KG1 (cell line): Measurements from ENCODE around the gene ANKRD53.
"Not testable (repeated sequence)": the region's sequence is repeated elsewhere in the genome, so short reads cannot be mapped to it uniquely, and the experiment has no call there.

Experiments
- DNase-seq: peaks from one replicate; lab custom pipeline; 2025; lab: John Stamatoyannopoulos, UW

Gene ANKRD53

DNA sequence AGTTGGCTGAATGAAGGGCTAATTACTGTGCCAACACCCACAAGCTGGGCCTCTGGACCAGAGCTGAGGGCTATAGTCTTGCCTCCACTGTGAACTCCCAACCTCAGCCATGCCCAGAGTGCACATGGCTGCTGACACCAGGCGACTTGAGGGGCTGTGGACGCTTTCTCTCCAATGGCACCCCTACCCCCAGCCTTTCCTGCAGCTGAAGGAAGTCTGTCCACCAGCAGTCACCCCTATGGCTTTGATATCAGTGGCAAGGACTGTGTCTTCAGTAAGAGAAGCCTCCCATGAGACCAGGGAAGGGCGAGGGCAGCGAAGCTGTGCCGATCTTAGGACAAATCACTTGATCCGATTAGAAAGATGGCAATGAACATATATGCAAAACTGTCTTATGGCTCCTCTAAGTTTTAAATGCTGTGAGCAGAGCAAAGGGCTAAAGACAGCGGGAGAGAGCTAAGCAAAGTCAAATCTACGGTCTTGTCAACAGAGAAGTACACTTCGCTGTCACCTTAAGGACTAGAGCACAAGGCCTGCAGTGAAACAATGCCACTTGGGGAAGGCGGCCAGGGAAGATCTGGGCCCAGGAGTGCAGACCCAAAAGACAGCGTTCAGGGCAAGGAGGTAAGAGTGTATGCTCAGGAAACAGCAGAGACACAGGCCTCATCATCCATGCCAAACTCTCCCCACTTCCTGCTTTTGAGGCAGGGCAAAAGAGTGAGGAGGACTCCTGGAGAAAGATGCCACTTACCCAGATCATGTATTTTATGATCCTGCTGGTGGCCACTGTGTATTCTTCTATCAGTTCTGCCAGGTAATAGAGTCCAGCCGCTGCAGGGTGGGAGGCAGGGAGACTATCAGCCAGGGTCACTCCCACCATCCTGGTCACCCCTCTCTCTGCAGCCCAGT, 14.8 kb downstream of the ANKRD53 start:
- DNase-seq: no peak

DNA sequence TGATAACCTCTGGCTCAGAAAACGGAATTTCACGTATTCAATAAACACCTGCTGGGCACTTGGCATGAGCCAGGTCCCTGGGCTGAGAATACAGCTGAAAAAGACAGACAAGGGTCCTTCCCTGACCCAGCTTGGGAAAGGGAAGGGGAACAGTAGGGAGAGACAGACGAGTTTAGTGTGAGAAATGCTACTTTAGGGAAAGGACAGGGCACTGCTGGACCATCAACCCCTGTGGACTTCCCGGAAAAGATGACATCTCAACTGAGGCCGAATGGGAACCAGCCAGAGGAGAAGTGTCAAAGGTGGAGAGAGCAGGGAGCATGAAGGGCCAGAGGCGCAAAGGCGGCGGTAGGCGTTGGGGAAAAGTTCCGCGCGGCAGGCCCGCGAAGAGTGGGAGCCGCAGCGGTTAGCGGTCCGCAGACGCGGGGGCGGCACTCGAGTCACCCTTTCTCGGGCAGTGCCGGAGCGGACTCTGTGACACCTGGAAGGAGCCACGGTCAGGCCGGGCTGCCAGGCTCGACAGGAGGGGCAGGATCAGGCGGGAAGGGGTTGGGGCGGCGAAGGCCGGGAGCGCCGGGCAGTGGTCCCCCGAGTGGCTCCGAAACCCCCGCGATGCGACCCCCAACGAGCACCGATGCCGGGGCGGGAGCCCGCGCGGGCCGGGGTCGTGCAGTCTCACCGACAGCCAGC, 15.7 kb downstream of the ANKRD53 start:
- no peak for DNase-seq

DNA sequence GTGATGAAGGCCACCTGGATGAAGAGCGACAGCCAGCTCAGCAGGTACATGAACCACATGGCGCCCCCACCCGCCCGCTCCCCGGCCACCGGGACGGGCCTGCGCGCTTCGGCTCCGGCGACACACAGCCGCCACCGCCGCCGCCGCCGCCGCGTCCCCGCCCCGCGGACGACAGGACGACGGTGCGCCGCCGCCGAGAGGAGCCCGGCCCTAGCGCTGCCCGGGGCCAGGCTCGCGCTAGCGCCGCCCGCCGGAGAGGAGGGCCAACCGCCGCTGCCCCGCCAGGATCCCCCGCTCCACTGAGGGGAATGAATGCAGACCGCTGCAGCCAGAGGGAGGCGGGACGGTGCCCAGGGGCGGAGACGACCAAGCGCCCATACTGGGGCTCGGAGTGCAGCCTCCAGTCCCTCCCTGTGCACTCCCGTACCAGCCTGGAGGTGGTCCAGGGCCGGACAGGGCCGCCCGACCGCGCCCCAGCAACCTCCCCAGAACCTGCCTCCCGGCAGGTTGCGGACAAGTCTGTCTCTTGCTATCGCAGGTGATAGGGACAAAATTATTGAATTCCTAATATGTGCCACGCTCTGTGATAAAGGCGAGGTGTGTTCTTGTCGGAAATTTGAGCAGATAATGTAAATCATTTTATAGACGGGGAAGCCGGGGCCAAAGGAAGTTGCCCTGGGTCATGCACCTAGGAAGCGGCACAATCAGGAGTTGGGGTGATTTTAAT, 16.4 kb downstream of the ANKRD53 start, which contains the start of gene TEX261:
TSS of gene TEX261 (minus strand) at position 175 of the 727 bp plus-strand sequence. CDS start at position 59, 116 bp downstream.
- peak; percentile 87 for DNase-seq

DNA sequence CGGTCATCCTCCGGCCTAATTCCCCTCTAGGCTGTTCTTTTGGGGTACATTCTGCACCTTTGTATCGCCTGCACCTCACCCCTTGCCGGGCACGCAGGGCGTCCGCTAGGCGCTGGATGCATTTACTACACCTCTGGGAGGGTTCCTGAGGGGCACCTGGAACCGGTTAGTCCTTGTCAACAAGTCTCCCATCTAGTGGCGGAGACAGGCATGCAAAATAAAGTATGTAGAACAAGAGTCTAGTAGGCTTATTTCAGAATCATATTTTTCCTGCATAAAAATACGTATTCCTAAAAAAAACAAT, 16.9 kb downstream of the ANKRD53 start:
- peak; percentile 33 for DNase-seq

DNA sequence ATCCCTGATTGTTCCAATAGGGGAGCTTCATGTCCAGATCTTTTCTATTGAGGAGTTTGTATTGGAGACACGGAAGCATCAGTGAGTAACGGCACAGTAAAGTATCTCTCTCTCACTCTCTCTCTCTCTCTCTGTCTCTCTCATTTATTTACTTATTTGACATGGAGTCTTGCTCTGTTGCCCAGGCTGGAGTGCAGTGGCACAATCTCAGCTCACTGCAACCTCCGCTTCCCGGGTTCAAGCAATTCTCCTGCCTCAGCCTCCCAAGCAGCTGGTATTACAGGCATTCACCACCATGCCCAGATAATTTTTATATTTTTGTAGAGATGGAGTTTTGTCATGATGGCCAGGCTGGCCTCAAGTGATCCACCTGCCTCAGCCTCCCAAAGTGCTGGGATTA, 20.5 kb downstream of the ANKRD53 start:
- DNase-seq: not testable (repeated sequence)

DNA sequence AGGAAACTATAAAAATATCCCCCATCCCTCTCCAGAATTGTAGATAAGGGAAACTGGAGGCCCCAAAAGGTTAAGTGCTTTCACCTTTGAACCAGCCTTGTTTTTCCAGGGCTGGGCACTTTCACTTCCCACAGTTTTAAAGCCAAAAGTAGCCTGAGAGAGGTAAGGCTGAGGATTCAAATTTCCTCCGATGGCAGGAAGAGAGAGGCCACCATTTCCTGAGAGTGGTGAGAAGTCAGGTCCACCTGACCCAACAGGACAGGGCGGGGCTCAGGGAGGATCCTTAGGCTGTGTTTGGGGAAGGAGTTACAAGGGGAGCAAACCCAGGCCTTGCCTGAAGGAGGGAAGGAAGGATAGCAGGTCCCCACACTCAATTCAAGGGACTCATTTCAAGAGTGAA, 20.9 kb downstream of the ANKRD53 start:
- no peak for DNase-seq

DNA sequence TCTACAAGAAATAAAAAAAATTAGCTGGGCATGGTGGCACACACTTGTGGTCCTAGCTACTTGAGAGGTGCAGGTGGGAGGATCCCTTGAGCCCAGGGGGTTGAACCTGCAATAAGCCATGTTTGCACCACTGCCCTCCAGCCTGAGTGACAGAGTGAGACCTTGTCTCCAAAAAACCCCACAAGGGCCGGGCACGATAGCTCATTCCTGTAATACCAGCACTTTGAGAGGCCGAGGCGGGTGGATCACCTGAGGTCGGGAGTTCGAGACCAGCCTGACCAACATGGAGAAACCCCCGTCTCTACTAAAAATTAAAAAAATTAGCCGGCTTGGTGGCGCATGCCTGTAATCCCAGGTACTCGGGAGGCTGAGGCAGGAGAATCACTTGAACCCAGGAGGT, 21.5 kb downstream of the ANKRD53 start:
- DNase-seq: not testable (repeated sequence)

DNA sequence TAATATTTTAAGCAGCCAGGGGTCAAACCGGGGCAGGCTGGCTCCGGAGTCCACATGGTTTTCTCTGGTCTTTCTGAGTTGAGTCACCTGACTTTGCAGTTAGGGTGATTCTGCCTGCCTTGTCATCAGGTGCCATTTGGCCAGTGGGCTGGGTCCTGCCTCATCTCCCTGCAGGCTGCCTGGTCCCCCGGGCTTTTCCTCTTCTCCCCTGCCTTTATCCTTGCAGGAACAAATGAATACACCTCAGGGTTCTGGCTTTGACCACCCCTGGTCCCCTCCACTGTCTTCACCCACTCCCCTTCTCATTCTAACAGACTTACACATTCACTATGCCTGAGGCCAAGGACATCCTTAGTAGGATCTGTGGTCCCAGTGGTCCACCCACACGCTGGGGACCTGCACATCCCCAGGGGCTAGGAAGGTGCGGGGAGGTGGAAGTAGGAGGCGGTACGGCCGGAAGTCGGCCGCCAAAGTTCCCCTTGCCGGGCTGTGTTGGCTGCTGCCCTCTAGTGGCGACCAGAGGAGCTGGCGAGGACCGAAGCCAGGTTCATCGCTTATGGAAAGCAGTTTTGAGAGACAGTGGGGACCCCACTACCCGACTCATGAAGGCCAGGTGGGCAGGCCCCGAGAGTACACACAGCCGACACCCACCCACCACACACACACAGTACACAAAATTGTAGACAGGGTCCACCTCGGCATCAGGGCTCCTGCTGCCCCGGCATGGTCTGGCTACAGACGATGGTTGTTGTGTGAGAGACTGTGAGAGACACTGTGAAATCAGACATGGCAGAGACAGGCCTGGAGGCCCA, 22.6 kb downstream of the ANKRD53 start:
- peak; percentile 62 for DNase-seq

DNA sequence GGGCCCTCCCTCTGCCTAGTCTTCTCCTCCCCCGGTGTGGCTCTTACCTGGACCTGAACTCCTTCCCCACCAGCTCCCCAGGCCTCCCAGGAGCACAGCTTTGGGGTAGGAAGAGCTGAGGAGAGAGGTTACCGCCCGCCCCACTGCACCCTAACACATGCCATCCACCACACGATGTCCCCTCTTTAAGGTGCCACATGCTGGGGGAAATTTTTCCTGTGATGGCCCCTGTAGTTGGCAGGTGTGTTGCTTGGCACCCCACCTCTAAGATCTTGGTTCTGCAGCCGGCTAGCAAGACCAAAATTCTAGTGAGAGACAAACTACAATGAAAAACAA, 23.1 kb downstream of the ANKRD53 start:
- no peak for DNase-seq

DNA sequence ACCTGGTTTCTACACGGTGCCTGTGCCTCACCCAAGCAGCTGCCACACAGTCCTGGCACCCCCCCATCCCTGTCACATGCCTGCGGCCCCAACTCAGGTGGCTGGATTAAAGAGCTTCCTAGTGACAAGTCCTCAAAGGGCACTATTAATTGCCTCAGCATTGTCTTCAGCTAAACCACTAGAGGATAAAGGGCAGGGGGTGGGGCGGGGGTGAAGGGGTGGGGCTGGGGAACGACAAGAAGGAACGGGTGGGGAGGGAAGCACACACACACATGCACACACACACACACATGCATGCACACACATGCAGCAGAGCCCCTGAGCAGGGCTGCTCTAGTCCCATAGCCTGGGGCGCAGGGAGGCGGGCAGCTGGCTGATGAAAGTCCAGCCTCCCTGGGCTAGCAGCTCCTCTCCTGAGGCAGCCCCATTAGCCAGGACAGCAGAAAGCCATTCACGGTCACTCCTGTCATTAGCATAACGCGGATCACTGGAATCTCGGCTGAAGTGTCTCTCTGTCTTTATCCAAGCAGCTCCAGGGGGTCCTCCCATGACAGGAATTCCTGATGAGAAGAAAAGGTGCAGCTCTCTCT, 23.6 kb downstream of the ANKRD53 start:
- DNase-seq: no peak

DNA sequence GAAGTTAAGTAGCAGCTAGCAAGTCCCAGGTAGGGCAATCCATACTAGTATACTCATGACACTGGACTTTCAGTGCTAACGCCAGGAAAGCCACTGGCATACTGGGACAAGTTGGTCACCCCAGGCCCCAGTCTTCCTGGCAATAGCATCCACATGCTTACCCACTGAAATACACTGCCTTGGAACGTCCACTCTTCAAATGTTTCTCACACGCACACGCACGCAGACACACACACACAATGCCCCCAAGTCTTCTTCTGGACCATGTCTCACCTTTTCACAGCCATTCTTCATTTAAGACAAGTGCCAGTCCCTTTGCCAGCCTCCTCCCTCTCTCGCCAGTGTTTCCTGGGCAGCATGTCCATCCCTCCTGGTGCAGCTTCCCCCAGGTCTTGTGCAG, 25.0 kb downstream of the ANKRD53 start:
- no peak for DNase-seq

DNA sequence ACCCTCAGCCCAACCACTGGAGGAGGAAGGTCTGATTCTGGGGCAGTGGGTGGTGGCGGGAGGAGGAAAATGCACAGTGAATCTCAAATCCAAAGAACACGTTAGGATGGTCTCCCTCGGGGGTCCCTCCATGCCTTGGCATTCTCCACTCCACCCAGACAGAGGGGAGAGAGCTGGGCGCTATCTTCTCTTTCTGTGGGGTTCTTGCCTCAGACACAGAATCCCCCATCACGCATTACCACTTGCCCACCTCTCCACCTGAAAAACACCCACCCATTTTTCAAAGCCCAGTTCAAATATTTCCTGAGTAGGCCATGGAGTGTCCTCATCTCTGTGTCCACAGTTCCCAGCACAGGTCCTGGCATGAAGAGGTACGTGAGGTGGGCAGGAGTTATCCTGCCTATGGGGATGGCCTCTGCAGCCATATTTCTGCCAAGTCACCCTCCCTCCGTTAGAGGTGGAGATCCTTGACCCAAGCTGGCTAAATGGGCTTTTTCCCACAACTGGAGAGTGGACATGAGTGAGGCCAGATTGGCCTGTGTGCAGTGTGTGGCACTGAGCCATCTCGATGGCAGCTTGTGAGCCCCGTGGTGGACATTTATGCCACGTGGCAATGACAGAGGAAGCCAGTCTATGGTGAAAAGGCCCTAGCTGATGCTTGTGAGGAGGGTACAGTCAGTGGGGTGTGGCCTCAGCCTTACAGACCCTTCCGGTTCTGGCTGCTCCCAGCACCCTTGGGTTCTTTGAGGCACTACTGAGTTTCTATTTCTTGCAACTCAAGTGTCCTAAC, 25.7 kb downstream of the ANKRD53 start:
- DNase-seq: no peak

DNA sequence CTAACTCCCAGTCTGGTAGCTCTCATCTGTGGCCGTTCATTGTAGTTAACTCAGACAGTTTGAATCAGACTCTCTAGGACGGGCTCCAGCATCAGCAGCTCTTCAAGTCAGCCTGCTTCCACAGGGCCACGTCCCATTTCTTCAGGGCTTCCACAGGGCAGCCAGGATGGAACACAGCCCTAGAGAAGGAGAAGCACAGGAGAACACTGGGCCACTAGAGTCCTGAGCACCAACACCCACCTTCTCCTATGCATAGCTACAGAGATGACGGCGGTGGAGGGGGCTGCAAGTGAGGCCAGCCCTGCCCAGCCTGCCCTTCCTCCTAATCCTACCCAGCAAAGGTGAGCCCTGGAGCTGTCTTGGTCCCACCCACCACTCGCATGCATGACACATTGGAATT, 26.4 kb downstream of the ANKRD53 start:
- DNase-seq: no peak

DNA sequence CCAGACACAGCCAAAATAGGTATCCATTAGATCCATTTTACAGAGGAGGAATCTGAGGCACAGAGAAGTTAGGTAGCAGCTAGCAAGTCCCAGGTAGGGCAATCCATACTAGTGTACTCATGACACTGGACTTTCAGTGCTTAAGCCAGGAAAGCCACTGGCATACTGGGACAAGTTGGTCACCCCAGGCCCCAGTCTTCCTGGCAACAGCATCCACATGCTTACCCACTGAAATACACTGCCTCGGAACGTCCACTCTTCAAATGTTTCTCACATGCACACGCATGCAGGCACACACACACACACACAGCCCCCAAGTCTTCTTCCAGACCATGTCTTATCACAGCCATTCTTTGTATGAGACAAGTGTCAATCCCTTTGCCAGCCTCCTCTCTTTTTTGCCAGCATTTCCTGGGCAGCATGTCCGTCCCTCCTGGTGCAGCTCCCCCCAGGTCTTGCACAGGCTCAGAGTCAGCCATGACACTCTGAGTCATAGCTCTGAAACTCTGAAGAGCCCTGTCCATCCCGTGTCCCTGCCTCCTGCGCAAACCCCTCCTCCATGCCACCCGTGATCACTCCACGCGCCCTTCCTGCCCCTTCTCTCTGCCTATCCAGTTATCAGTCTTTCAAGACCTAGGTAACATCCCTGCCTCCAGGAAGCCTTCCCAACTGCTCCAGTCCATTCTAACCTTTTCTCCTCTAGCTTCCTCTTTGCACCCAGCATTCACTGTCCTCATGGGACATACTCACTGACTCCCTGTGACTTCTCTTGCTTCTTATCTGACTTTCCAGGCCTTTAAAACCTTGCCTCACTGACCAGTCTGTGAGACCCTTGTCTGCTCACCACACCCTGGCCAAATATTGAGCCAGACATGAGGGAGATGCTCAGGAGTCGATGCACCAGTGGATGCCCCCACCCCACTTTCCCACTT, 27.1 kb downstream of the ANKRD53 start:
- DNase-seq: no peak

DNA sequence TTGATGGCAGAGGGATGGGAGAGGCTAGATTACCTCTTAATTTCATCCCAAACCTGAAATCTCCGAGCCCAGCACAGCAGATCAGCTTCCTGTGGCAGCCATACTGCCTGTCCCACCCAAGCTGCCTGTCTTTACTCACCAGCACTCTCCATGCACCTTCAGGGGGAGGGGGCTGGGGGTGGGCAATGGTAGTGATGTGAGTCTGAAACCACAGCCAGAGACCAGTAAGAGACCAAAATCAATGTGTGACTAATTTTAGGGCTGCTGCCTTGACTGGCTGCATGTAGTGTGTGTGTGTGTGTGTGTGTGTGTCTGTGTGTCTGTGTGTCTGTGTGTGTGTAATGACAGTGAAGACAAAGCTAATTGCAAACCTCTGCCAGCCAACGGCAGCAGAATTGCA, 27.9 kb downstream of the ANKRD53 start:
- no peak for DNase-seq

DNA sequence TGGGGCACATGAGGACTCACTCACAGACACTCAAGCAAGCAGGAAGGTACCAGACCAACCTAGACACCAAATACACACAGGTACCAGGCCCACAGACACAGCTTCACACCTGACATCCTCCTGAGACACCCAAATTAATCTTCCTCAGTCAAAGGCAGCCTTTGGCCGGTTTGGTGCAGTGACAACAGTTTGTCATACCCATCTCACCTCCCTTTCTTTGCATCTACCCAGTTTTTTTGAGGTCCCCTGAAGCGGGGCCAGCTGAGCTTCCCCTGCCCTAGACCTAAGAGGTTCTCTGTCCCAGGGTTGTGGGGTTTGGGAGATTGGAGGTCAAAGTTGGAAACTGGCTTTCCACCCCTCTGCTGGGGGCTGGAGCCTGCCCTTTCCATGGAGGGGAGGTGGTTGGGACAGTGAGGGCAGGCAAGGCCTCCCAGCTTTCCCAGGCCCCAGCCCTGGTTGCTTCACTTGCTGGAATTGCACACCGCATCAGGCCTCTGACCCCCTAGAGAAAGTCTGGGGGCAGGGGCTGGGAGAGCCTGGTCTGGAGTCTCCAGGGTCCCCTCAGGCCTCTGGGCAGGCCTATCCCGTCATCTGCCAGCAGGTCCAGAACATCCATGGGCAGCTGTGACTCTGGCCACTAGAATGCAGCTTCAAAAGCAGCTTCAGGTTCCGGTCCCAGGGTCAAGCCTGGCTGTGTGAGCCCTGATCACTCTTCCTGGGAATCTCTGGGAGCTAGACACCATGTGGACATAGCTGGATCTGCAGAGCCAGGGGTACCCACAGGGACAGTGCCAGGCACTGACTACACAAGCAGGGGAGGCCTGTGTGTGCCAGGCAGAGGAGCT, 28.7 kb downstream of the ANKRD53 start:
- no peak for DNase-seq

DNA sequence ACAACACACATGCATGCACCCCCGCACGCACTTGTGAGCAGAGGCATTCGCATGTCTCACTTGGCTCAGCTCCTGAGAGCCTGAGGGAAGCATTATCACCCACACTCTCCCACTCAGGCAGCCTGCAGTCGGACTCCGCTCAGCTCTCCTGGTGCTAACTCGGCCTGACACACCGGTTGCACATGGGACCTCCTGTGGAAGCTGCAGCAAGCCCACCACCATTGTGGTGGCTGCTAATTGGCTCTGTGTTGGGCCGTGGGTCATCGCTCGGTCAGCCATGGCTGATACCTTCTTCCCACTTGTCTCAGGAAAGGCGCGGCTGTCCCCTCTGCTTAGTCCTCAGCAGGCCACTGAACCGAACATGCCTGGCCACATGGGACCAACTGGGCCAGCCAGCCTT, 29.9 kb downstream of the ANKRD53 start:
- DNase-seq: no peak

DNA sequence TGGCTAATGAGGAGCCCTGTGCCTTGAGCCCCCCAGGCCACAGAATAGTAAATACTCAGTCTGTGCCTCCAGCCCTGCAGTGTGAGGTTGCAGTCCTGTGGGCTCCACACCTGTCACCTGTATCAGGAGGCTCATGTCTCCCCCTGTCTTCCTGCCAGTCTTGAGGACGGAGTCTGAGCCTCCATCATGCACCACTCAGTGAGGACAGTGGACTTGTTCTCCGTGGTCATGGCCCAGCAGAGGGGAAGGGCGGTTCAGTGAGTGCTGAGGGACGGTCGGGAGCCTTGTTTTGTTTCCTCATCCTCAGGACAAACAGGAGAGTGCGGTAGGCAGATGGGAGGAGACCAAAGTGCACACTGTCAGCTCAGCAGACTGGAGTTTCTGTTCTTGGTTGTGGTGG, 33.4 kb downstream of the ANKRD53 start:
- DNase-seq: not testable (repeated sequence)

DNA sequence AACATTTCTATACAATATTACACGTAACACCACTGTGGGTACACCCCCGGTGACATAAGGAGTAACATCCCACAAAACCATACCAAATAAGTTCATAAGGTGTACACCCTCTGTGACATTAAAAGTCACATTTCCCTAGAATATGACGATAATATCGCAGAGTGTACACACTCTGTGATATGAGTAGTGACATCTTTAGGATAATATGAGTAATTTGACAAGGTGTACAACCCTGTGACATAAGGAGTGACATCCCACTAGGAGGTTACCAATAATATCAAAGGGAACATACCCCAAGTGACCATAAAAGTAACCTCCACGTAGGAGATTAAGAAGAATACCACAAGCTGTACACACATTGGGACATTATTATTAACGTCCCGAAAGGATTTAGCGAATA, 40.2 kb downstream of the ANKRD53 start:
- DNase-seq: no peak
